ENCODE measurements around the gene LSM12. TPM values are rescaled to one million over a fixed set of nuclear protein-coding genes. Genes with fewer than 3 reads are reported as not detected.
"Not testable (repeated sequence)": the region's sequence is repeated elsewhere in the genome, so short reads cannot be mapped to it uniquely, and the experiment has no call there.

The LSM12 gene
- total RNA-seq, 2 donors from 2014 or later = 24.9 to 30.8 TPM

- ATAC-seq (ENCODE audit: insufficient number of reproducible peaks, low FRiP score, low read depth) = no peak
- DNase-seq (ENCODE audit: low spot score) = no peak
- H3K4me3 ChIP-seq = no peak overlapping the region
These were observed 42.8 kb downstream of the LSM12 start for GRCh38 chr17:44023545-44024270.

DNA sequence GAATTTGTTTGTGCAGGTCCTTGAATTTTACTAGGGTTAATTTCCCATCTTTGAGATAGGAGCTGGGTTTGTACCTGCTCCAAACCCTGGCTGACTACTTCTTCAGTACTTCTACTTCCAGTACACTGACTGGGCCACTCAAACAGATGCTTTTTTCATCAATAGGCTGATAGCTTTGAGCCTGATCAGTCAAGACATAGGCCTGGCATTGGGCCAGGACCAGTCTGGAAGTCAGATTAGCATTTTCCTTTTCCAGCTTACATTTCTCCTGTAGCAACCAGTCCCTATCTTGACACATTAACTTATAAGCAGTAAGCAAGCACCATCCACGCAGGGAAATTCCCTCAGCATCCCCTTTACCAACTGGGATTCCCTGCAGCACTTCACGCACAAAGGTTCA is 44.2 kb downstream of the LSM12 start:
- DNase-seq (ENCODE audit: low spot score) (no peak), ATAC-seq (ENCODE audit: insufficient number of reproducible peaks, low FRiP score, low read depth) (no peak)
- no peak overlapping the region for H3K27ac ChIP-seq
- no peak for TF ChIP-seq CTCF (IDR thresholded peaks at IDR 0.05)
- no peaks in the 10 kb centered on the region for H3K4me1 ChIP-seq (ENCODE audit: control insufficient read depth in 1 of 2, low read depth in 2 of 2)
- no peaks in the 10 kb centered on the region for H3K27me3 ChIP-seq (replicated peaks; ENCODE audit: insufficient read depth)
- H3K36me3 ChIP-seq = no peaks in the 10 kb centered on the region
- no peak overlapping the region for H3K4me3 ChIP-seq
- no peaks in the 10 kb centered on the region for H3K9me3 ChIP-seq

More at GRCh38 chr17:44023545-44024270, 42.8 kb downstream of the LSM12 start:
- no peak for TF ChIP-seq CTCF (IDR thresholded peaks at IDR 0.05)
- H3K4me1 ChIP-seq (ENCODE audit: control insufficient read depth in 1 of 2, low read depth in 2 of 2) = no peaks in the 10 kb centered on the region
- peaks cover 3% of the 10 kb centered on the region for H3K36me3 ChIP-seq
- H3K9me3 ChIP-seq = no peaks in the 10 kb centered on the region
- H3K27me3 ChIP-seq (replicated peaks; ENCODE audit: insufficient read depth) = no peaks in the 10 kb centered on the region
- no peak overlapping the region for H3K27ac ChIP-seq

DNA sequence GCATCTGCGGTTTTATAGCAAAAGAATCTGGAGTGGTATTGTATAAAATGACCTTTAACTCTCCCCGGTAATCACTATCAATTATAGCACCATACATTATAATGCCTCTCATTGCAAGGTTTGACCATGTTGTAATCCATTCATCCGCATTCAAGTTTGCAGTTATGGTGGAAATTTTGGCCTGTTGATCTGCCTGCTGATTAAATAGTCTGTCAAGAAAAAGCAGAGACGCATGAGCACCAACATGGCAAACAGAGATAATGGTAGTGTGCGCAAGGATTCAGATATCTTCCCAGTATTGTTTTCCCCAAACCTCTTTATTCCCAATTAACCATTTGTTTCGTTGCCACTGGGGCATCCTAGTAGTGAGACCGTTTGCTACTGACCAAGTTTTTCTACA is 45.2 kb downstream of the LSM12 start:
- not testable (repeated sequence) for H3K27me3 ChIP-seq (replicated peaks; ENCODE audit: insufficient read depth); DNase-seq (ENCODE audit: low spot score); H3K4me1 ChIP-seq (ENCODE audit: control insufficient read depth in 1 of 2, low read depth in 2 of 2); H3K27ac ChIP-seq; H3K36me3 ChIP-seq; ATAC-seq (ENCODE audit: insufficient number of reproducible peaks, low FRiP score, low read depth); H3K9me3 ChIP-seq; H3K4me3 ChIP-seq

DNA sequence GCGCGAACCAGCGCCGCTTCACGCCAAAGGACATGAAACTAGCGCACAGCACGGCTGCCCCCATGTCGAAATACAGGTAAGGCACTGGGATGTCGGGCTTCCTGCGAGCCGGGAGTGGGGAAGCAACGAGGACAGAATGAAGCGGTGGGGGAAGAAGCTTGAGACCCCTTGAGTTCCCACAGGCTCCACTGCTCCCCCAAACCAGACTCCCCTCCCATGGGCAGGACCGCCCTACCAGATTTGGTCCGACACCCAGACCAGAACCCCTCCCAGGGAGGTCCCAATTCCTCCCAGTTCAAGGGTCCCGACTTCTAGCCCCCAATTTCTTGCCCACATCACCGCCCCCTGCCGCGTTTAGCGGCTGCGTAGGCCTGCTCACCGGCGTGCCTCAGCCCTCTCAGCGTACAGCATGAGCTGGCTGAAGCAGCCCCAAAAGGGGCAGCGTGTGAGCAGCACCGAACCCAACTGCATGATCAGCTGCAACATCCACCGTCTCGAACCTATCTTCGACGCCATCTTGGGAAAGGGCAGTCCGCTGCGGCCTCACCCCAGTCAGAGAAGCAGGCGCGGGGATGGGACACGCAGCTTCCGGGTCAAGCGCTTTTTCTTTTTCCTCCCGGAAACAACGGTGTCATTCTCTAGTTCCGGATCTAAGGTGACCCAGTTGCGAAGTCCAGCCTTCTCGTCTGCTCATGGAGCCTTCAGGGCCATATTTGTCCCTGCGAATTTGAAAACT is 51.9 kb downstream of the LSM12 start, which contains the start of gene TMEM101:
Gene TMEM101, minus strand, starts transcription at position 527 of the 736 bp plus-strand sequence. Its CDS starts 11 bp downstream, at position 516.
- peak; percentile 76 for DNase-seq (ENCODE audit: low spot score)
- H3K4me3 ChIP-seq = peak within 1 kb of the TSS; percentile 96
- peaks cover 3% of the 10 kb centered on the region for H3K36me3 ChIP-seq
- peak; percentile 86 for ATAC-seq (ENCODE audit: insufficient number of reproducible peaks, low FRiP score, low read depth)
- no peaks in the 10 kb centered on the region for H3K9me3 ChIP-seq
- peak within 1 kb of the TSS; percentile 63 to 65 for H3K27ac ChIP-seq
- no peaks in the 10 kb centered on the region for H3K27me3 ChIP-seq (replicated peaks; ENCODE audit: insufficient read depth)
- peaks cover 9 to 13% of the 10 kb centered on the region in 2 donors for H3K4me1 ChIP-seq (ENCODE audit: control insufficient read depth in 1 of 2, low read depth in 2 of 2)
- no peak for TF ChIP-seq CTCF (IDR thresholded peaks at IDR 0.05)

DNA sequence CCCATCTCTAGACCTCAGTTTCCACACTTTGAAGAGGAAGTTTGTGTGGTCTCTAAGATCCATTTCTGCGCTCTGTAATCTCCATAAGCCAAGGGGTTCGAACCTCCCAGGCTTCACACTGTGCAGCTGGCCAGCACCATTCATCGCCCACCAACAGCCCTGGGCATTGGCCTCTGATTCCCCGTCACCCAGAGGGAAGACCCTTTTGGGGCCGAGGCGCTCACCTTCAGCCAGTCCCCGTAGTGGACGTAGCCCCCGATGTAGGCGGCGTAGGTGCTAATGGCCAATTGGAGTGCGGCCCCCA is 52.4 kb downstream of the LSM12 start:
- H3K9me3 ChIP-seq = no peaks in the 10 kb centered on the region
- peaks cover 9 to 13% of the 10 kb centered on the region in 2 donors for H3K4me1 ChIP-seq (ENCODE audit: control insufficient read depth in 1 of 2, low read depth in 2 of 2)
- peak overlapping the region; percentile 96 for H3K4me3 ChIP-seq
- no peak overlapping the region for H3K27ac ChIP-seq
- DNase-seq (ENCODE audit: low spot score) (no peak), ATAC-seq (ENCODE audit: insufficient number of reproducible peaks, low FRiP score, low read depth) (no peak)
- TF ChIP-seq CTCF (IDR thresholded peaks at IDR 0.05) = no peak
- peaks cover 3% of the 10 kb centered on the region for H3K36me3 ChIP-seq
- no peaks in the 10 kb centered on the region for H3K27me3 ChIP-seq (replicated peaks; ENCODE audit: insufficient read depth)
